DOHH2 (cell line): ENCODE results near the gene LOXHD1.

ENCODE experiments used
- EZH2phosphoT487 ChIP-seq: fragments of 200-600 bp; sonication (generic); IDR thresholded peaks from 2 replicates; pipeline ENCODE4 v1.6.1; 2017; ENCODE audit warnings: borderline replicate concordance, mild to moderate bottlenecking, antibody characterized with exemption, low read length, moderate library complexity, mixed read lengths
- TF ChIP-seq, protein P1 (sequence below): fragments of 200-600 bp; sonication (generic); IDR thresholded peaks from one replicate; pipeline ENCODE4 v1.5.1; 2014; ENCODE audit warnings: antibody characterized with exemption, mild to moderate bottlenecking, low read depth, low read length; ENCODE audit not compliant: poor library complexity, severe bottlenecking

DNA sequence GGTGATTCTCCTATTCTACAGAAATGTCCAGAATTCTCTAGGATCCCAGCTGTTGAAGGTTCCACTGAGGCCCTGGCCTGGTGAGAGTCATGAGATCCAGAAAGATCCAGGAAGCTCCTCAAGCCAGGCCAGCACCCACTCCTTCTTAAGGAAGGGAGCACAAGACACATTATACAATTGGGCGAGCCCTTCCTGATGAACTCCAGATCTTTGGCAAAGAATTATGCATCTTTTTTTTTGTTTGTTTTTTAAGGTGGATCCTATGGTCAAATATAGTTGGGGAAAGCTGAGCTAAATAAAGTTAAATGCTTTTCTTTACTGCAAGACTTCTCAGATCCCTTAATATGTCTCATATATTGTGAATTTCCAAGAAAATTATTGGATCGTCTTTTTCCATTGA, 37.0 kb upstream of the LOXHD1 start:
- no peak for TF ChIP-seq EZH2phosphoT487
- TF ChIP-seq, protein P1, sequence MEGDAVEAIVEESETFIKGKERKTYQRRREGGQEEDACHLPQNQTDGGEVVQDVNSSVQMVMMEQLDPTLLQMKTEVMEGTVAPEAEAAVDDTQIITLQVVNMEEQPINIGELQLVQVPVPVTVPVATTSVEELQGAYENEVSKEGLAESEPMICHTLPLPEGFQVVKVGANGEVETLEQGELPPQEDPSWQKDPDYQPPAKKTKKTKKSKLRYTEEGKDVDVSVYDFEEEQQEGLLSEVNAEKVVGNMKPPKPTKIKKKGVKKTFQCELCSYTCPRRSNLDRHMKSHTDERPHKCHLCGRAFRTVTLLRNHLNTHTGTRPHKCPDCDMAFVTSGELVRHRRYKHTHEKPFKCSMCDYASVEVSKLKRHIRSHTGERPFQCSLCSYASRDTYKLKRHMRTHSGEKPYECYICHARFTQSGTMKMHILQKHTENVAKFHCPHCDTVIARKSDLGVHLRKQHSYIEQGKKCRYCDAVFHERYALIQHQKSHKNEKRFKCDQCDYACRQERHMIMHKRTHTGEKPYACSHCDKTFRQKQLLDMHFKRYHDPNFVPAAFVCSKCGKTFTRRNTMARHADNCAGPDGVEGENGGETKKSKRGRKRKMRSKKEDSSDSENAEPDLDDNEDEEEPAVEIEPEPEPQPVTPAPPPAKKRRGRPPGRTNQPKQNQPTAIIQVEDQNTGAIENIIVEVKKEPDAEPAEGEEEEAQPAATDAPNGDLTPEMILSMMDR = no peak
